ENCODE measurements around the gene SLC3A2.

GRCh38 chr11:62856333-62856895 lies 24.3 kb upstream of the SLC3A2 start:
- TF ChIP-seq ZNF574 (CRISPR knock-in tag; IDR thresholded peaks at IDR 0.05) (no peak), MEF2D (CRISPR knock-in tag; IDR thresholded peaks at IDR 0.05) (peak; percentile 2; the same call in 1 of the 2 replicates)
